ENCODE measurements around the gene STEAP3. TPM values are rescaled to one million over a fixed set of nuclear protein-coding genes. Genes with fewer than 3 reads are reported as not detected.

Gene STEAP3
- total RNA-seq, 1 donor from 2014 or later = 44.6 TPM

GRCh38 chr2:119180892-119181291 lies 42.7 kb upstream of the STEAP3 start:
- Mint-ChIP-seq H3K4me1 (ENCODE audit: low read depth) (peaks cover 20% of the 10 kb centered on the region), H3K4me3 (ENCODE audit: unreplicated experiment) (no peak overlapping the region), H3K36me3 (ENCODE audit: low read depth) (no peaks in the 10 kb centered on the region), H3K9me3 (ENCODE audit: low read depth) (no peaks in the 10 kb centered on the region), H3K27ac (ENCODE audit: unreplicated experiment) (no peak overlapping the region), H3K27me3 (ENCODE audit: low read depth) (no peaks in the 10 kb centered on the region)
- TF ChIP-seq, protein P1, sequence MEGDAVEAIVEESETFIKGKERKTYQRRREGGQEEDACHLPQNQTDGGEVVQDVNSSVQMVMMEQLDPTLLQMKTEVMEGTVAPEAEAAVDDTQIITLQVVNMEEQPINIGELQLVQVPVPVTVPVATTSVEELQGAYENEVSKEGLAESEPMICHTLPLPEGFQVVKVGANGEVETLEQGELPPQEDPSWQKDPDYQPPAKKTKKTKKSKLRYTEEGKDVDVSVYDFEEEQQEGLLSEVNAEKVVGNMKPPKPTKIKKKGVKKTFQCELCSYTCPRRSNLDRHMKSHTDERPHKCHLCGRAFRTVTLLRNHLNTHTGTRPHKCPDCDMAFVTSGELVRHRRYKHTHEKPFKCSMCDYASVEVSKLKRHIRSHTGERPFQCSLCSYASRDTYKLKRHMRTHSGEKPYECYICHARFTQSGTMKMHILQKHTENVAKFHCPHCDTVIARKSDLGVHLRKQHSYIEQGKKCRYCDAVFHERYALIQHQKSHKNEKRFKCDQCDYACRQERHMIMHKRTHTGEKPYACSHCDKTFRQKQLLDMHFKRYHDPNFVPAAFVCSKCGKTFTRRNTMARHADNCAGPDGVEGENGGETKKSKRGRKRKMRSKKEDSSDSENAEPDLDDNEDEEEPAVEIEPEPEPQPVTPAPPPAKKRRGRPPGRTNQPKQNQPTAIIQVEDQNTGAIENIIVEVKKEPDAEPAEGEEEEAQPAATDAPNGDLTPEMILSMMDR (IDR thresholded peaks at IDR 0.05) = no peak
- DNase-seq (ENCODE audit: low spot score) = peak; percentile 42

- Mint-ChIP-seq H3K4me1 (ENCODE audit: low read depth) (peaks cover 20% of the 10 kb centered on the region), H3K36me3 (ENCODE audit: low read depth) (no peaks in the 10 kb centered on the region), H3K4me3 (ENCODE audit: unreplicated experiment) (no peak overlapping the region), H3K9me3 (ENCODE audit: low read depth) (no peaks in the 10 kb centered on the region), H3K27ac (ENCODE audit: unreplicated experiment) (no peak overlapping the region), H3K27me3 (ENCODE audit: low read depth) (peaks cover 3% of the 10 kb centered on the region)
- TF ChIP-seq, protein P1 (IDR thresholded peaks at IDR 0.05) = no peak
- peak; percentile 62 for DNase-seq (ENCODE audit: low spot score)
These were observed 42.2 kb upstream of the STEAP3 start for GRCh38 chr2:119181391-119181790.

GRCh38 chr2:119181791-119182445 lies 41.7 kb upstream of the STEAP3 start:
- Mint-ChIP-seq H3K4me1 (ENCODE audit: low read depth) (peaks cover 20% of the 10 kb centered on the region), H3K27me3 (ENCODE audit: low read depth) (peaks cover 6% of the 10 kb centered on the region), H3K9me3 (ENCODE audit: low read depth) (no peaks in the 10 kb centered on the region), H3K4me3 (ENCODE audit: unreplicated experiment) (no peak overlapping the region), H3K27ac (ENCODE audit: unreplicated experiment) (no peak overlapping the region), H3K36me3 (ENCODE audit: low read depth) (no peaks in the 10 kb centered on the region)
- peak; percentile 68 for DNase-seq (ENCODE audit: low spot score)
- TF ChIP-seq, protein P1 (IDR thresholded peaks at IDR 0.05) = no peak

- Mint-ChIP-seq H3K27ac (ENCODE audit: unreplicated experiment) (no peak overlapping the region), H3K4me1 (ENCODE audit: low read depth) (peaks cover 14% of the 10 kb centered on the region), H3K4me3 (ENCODE audit: unreplicated experiment) (no peak overlapping the region), H3K27me3 (ENCODE audit: low read depth) (peaks cover 6% of the 10 kb centered on the region), H3K36me3 (ENCODE audit: low read depth) (no peaks in the 10 kb centered on the region), H3K9me3 (ENCODE audit: low read depth) (no peaks in the 10 kb centered on the region)
- DNase-seq (ENCODE audit: low spot score) = peak; percentile 14
- TF ChIP-seq, protein P1 (IDR thresholded peaks at IDR 0.05) = no peak
These were observed 39.1 kb upstream of the STEAP3 start for GRCh38 chr2:119184512-119184911.

GRCh38 chr2:119190321-119191111 lies 33.1 kb upstream of the STEAP3 start:
- no peak for DNase-seq (ENCODE audit: low spot score)
- Mint-ChIP-seq H3K4me1 (ENCODE audit: low read depth) (no peaks in the 10 kb centered on the region), H3K4me3 (ENCODE audit: unreplicated experiment) (no peak overlapping the region)

More at GRCh38 chr2:119190321-119191111, 33.1 kb upstream of the STEAP3 start:
- no peak overlapping the region for H3K27ac Mint-ChIP-seq (ENCODE audit: unreplicated experiment)
- peaks cover 15% of the 10 kb centered on the region for H3K27me3 Mint-ChIP-seq (ENCODE audit: low read depth)
- TF ChIP-seq, protein P1 (IDR thresholded peaks at IDR 0.05) = no peak
- no peaks in the 10 kb centered on the region for H3K36me3 Mint-ChIP-seq (ENCODE audit: low read depth)
- no peaks in the 10 kb centered on the region for H3K9me3 Mint-ChIP-seq (ENCODE audit: low read depth)
